Neural cell (in vitro differentiated cells): ENCODE data around the gene LIG3.

Experiments used
- CTCF ChIP-seq: fragments of 450-650 bp; IDR thresholded peaks from 2 replicates; pipeline ENCODE4 v1.5.1; 2014; ENCODE audit warnings: antibody characterized with exemption, mild to moderate bottlenecking, moderate library complexity; ENCODE audit not compliant: poor library complexity, severe bottlenecking
- EP300 ChIP-seq: fragments of 450-650 bp; conservative IDR thresholded peaks from 2 replicates; pipeline ENCODE4 v1.6.1; 2014; ENCODE audit warnings: antibody characterized with exemption, mild to moderate bottlenecking, moderate library complexity; ENCODE audit not compliant: poor library complexity, severe bottlenecking
- EZH2 ChIP-seq: fragments of 200-600, 300-800 bp; shearing (Covaris generic), sonication (generic); IDR thresholded peaks from 2 replicates; pipeline ENCODE4 v1.6.1; 2014; ENCODE audit warnings: antibody characterized with exemption, low read length, borderline replicate concordance, mild to moderate bottlenecking; ENCODE audit not compliant: insufficient read depth, poor library complexity, severe bottlenecking
- RAD21 ChIP-seq: fragments of 450-650 bp; conservative IDR thresholded peaks from 2 replicates; pipeline ENCODE4 v1.6.1; 2014; ENCODE audit warnings: antibody characterized with exemption, mild to moderate bottlenecking, moderate library complexity
- TAF1 ChIP-seq: IDR thresholded peaks from 2 replicates; pipeline ENCODE4 v1.6.1; 2012; ENCODE audit warnings: low read depth

DNA sequence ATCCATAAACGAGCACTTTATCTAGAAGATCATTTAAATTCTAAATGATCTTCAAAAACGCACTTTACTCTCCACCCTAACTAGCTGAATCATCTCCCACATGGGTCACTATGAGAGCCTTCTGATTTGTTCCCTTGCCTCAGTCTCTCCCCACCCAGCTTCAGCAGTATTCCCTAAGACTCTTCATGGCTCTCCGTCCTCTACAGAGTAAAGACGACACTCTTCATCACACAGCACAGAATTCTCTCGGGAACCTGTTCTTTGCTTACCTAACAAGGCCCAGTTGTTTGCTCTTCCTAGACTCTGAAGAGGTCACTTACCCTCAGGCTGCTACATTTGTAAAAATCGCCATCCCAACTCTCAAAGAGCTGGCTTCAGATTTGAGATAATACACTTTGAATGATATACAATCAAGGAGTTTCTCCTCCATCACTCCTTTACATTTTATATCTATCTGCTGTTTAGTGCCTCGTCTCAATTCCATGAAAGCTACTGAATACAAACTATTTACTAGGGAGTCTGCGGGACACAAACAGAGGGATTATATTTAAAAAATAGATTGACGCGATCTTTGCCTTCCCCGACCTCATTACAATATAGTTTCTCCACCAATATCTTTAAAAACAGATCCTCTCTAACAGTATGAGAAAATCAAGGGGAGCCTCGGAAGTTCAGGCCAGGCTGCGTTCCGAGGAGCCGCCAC, 511 bp upstream of the LIG3 start:
- TF ChIP-seq CTCF (no peak), RAD21 (no peak), EZH2 (no peak), EP300 (no peak), TAF1 (no peak)
